Occipital lobe (tissue), 2 donors: ENCODE measurements around the gene WDR75. TPM values are rescaled to one million over a fixed set of nuclear protein-coding genes. Genes with fewer than 3 reads are reported as not detected.
"Not testable (repeated sequence)": the region's sequence is repeated elsewhere in the genome, so short reads cannot be mapped to it uniquely, and the experiment has no call there.

Experiments used
- DNase-seq: peaks from one replicate; lab custom pipeline; 2025; lab: John Stamatoyannopoulos, UW
- total RNA-seq: library from RNA; depleted of rRNA; stranded (reverse); fragments of >200 nt; gene quantifications from one replicate; pipeline ENCODE4 v1.2.3, GENCODE V29; 2014

The WDR75 gene
- total RNA-seq, 1 donor from 2014 or later, result 91.9 TPM

DNA sequence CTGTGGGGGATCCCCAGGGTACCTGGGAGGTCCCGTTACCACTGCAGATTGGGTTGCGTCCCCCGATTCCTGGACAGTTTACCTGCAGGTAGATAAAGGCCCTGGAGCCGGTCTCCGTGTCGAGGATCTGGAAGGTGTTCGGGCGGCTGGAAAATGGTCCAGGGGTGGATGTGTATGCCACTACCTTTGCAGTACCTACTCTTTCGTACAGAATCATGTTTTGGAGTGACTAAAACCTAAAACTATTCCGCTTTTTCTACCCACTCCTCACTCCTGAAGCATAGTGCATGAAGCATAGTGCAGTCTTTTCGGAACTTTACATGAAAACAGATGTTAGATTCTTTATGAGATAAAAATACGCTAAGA is 418 bp downstream of the WDR75 start:
- DNase-seq, result no peak

DNA sequence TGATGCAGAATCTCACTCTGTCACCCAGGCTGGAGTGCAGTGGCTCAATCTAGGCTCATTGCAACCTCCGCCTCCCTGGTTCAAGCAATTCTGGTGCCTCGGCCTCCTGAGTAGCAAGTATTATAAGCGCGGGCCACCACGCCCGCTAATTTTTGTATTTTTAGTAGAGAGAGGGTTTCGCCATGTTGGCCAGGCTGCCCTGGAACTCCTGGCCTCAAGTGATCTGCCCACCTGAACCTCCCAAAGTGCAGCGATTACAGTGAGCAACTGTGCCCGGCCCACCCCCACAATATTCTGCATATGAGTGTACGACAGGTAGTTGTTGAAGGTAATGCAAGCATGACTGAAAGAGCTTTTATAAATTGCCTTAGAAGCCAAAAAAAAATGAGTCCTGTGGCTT is 1.2 kb downstream of the WDR75 start:
- DNase-seq, result no peak

DNA sequence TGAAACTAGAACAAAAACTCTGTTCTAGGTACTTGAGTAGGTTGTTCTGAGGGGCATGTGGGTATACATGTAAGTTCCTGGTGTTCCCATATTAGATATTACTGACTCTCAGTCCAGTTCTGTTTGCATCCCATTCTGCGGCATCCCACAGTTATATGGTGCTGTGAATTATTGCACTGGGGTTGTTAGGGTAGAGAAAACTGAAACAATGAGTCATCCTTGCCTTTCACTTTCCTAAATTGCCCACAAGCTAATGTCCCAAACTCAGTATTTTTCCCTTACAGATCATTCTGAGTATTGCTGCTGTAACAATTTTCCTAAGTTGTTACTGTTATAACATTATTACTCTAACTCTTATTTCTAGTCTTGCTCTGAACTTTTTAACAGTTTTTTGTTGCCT is 3.0 kb downstream of the WDR75 start:
- DNase-seq, result no peak

DNA sequence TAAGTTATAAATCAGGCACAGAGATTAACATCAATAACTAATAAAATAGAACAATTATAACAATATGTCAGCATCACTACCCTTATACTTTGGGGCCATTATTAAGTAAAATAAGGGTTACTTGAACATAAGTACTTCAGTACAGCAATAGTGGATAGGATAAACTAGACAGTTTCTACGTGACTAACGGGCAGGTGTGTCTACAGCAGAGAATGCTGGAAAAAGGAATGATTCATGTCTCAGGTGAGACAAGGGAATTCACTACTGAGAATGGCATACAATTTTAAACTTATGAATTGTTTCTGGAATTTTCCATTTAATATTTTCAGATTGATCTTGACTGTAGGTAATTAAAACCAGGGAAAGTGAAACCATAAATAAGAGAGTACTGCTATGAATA is 5.5 kb downstream of the WDR75 start:
- DNase-seq, result no peak

DNA sequence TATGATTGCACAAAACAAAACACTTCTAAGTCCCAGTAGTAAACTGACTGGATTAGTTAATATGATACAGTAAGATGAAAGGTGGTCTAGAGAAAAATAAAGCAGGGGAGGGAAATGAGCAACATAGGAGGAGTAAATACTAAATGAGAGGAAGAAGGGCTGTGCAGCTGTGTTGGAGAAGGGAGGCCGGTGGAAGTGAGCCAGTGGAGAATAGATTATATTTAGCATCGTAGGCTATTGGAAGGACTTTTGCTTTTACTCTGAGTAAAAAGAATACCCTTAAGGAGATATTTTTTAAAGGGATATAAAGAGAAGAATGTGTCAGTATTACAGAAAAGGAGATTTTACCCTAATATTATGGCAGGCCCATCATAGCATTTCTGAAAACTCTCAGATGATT is 12.7 kb downstream of the WDR75 start:
- no peak for DNase-seq

- DNase-seq, result no peak
These were observed 23.8 kb downstream of the WDR75 start for GRCh38 chr2:189465076-189465475.

- no peak for DNase-seq
These were observed 24.2 kb downstream of the WDR75 start for GRCh38 chr2:189465478-189465877.

GRCh38 chr2:189466046-189466445 is 24.8 kb downstream of the WDR75 start:
- no peak for DNase-seq

DNA sequence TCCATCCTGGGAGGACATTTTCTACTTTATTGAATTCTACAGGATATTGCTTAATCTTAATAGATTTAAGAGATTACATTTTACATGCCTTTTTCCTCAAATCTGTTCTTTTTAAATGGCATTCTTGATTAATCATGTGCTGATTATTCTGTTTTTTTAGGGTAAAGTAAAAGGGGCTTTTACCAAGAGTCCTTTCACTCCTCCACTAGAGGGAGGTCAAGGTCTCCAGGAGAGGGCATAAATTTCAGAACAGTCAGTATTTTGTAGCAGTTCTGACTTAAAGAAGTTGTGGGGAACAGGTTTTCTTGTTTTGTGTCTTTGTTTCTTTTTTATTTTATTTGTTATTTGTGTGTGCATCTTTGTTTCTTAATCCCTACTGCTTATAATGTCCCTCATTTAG is 25.4 kb downstream of the WDR75 start:
- DNase-seq, result no peak

GRCh38 chr2:189467160-189467559 is 25.9 kb downstream of the WDR75 start:
- DNase-seq, result no peak

DNA sequence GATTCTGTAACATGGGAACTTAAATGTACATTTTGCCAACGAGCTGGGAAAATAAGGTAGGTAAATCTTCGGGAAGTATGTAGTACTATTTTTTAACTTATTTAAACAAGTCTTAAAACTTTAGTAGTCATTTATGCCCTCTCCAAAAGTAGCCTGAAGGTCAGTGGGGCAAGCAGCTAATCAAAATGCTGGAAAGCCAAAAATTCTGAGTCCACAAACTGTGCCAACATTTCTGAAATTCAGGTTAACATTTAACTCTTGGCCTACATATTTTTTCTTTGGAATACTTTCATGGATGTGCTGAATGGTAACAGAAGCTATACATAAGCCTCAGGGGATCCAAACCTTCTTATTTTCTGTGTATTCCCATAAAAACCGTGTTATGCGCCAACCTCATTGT is 26.3 kb downstream of the WDR75 start:
- DNase-seq, result no peak

GRCh38 chr2:189474526-189474925 is 33.3 kb downstream of the WDR75 start:
- no peak for DNase-seq

GRCh38 chr2:189477756-189478155 is 36.5 kb downstream of the WDR75 start:
- DNase-seq, result no peak

DNA sequence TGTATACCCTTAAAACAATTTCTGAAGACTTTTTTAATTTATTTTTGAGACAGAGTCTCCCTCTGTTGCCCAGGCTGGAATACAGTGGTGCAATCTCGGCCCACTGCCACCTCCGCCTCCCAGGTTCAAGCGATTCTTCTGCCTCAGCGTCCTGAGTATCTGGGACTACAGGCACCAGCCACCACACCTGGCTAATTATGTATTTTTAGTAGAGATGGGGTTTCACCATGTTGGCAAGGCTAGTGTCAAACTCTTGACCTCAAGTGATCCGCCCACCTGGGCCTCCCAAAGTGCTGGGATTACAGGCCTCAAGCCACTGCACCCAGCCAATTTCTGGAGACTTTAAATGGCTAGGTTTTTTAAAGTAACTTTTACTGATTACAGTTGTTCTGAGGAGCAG is 37.0 kb downstream of the WDR75 start:
- DNase-seq, result not testable (repeated sequence)

DNA sequence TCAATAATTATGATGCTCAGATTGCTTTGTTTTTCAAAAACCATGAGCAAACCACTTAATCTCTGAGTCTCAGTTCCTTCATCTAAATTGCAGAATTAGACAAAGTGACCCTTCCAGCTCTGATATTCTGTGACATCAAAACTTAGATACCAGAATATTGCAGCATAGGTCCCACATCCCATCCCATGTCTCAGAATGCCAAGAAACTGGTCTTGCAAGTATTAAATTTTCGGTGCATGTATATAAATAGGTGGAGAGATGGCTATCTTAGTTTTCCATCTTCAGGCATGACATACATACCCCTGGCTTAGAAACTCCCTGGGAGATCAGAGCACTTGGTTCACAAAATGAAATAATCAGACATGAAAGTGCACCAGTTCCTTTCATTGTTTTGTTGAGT is 39.8 kb downstream of the WDR75 start:
- DNase-seq, result no peak

DNA sequence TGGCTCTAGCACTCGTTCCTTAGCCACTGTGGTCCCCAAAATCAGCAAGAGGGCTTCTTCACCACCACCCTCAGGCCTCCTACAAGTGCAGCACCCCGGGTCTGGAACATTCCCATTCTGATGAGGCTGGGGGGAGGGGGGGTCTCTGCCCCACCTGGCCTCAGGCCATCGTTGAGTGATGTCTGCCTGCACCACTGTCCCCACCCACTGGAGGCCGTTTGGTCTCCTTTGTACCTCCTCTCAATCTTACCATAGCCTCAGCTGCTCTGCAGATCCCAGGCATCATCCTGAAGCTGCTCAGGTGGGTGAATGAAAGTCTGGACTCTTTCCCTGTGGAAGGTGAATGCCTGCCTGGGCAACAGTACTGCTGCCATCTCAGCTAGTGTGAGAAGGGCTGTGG is 42.3 kb downstream of the WDR75 start:
- DNase-seq, result no peak

DNA sequence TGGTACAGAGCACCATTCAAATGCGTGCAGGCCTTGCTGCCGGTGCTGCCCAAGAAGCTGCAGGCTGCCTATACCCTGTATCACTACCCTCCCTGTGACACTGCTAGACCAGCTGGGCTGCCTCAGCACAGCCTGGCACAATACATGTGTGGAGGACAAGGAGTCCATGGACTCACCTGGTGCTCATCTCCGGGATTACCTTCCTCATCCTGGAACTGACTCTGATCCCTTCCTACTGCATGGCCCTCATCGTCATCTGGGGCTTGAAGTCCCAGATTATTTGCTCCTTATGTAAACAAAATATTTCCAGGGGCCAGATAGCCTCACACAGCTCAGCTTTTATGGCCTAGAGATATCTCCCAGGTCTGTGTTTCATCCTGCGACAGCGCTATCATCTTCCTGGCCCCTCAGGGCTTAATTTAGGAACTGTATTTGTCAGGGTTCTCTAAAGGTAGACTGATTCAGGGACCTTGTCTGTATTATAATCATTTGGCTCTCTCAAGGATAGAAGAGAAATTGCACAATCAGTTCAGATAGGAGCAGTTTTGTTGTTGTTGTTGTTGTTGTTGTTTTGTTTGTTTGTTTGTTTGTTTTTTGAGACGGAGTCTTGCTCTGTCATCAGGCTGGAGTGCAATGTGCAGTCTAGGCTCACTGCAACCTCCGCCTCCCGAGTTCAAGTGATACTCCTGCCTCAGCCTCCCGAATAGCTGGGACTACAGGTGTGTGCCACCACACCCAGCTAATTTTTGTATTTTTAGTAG is 42.9 kb downstream of the WDR75 start:
- no peak for DNase-seq

DNA sequence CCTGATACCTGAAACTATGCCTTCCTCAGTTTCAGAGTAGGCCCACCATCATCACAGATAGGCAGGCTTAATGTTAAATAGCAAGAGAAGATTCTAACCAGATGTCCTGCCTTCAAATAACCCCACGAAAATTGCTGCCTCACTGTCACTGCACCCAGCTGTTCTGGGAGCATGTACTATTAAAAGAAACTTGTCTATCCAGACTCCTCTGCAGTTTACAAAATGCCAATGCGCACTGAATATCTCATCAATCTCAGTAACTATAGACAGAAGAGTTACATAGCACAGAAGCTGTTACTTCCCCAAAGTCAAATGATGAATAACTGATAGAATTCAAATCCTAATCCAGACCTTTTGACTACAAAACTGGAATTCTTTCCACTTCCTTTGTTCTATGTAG is 43.9 kb downstream of the WDR75 start:
- DNase-seq, result no peak

DNA sequence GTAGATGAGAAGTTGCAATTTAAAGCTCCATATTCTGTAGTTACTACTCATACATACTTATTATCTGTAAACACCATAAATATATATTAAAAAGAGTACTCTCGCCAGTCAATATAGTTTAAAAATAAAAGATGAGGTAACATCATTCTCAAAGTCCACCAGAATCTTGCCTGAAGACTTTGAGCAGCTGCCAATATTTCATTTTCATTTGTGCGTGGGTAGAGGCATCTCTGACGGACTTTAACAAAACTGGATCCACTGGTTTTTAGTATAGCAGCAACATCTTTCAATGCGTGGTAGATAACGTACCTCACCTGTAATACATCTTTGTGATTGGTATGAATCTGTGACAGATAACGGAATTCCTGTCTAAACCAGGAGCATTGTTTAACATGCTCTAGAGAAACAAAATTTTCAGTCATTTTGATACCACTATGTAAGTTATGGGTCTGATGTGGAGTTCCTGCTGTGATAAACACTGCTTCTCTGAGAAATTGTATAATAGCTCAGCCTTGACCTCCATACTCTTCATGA is 45.0 kb downstream of the WDR75 start:
- no peak for DNase-seq

GRCh38 chr2:189487283-189488007 is 46.2 kb downstream of the WDR75 start:
- DNase-seq, result no peak

- DNase-seq, result no peak
These were observed 46.7 kb downstream of the WDR75 start for GRCh38 chr2:189488008-189488310.

DNA sequence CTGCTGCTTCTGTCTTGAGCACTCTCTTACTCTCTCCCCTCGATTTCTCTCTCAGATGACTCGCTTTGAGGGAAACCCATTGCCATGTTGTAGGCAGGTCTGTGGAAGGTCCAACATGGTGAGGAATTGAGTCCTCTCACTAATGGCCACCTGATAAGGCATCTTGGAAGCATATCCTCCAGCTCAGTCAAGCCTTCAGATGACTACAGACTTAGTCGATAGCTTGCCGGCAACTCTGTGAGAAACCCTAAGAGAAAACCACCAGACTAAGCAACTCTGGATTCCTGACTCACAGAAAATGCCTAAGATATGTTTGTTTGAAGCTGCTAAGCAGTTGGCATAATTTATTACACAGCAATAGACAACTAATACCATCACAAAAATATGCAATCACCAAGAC is 51.2 kb downstream of the WDR75 start:
- DNase-seq, result no peak

DNA sequence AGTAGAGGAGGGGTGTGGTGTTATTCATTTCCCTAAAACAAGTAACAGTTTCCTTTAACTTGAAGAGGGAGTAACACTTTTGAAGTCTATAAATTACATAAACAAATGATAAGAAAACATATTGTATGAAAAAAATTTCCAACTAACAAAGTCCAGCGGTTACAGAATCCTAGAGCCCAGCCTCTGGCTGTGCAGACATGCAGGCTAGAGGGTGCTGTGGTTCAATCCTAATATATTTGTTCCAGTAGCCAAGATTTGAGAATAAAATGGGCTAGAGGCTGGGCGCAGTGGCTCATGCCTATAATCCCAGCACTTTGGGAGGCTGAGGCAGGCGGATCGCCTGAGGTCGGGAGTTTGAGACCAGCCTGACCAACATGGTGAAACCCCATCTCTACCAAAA is 56.9 kb downstream of the WDR75 start:
- no peak for DNase-seq
